Left ventricle myocardium inferior (tissue), 1 donor: ENCODE data around the gene PPP6R3. TPM values are rescaled to one million over a fixed set of nuclear protein-coding genes. Genes with fewer than 3 reads are reported as not detected.
"Not testable (repeated sequence)": the region's sequence is repeated elsewhere in the genome, so short reads cannot be mapped to it uniquely, and the experiment has no call there.

Experiments used
- DNase-seq: peaks from one replicate; pipeline ENCODE4 v3.0.0-alpha.2; 2020
- H3K27ac ChIP-seq: fragments of 200-600 bp; replicated peaks from 2 replicates; pipeline ENCODE4 v1.8.0; 2021
- H3K27me3 ChIP-seq: fragments of 200-600 bp; 2 replicates; pipeline ENCODE4 v1.8.0; 2021; ENCODE audit warnings: low read depth
- H3K36me3 ChIP-seq: fragments of 200-600 bp; 2 replicates; pipeline ENCODE4 v1.8.0; 2021
- H3K4me1 ChIP-seq: fragments of 200-600 bp; 2 replicates; pipeline ENCODE4 v1.8.0; 2021
- H3K4me3 ChIP-seq: fragments of 200-600 bp; 2 replicates; pipeline ENCODE4 v1.8.0; 2021; ENCODE audit warnings: mild to moderate bottlenecking, moderate library complexity
- H3K9me3 ChIP-seq: fragments of 200-600 bp; replicated peaks from 2 replicates; pipeline ENCODE4 v1.8.0; 2021
- CTCF ChIP-seq: fragments of 200-600 bp; IDR thresholded peaks from 2 replicates; pipeline ENCODE4 v1.8.0; 2021; ENCODE audit warnings: antibody characterized with exemption, mild to moderate bottlenecking, borderline replicate concordance
- intact Hi-C: fragments of 100-400 bp; cut with micrococcal nuclease; formaldehyde crosslinking; loops from one replicate; pipeline ENCODE4 v1.11.0; 2022
- total RNA-seq: library from RNA; stranded (reverse); fragmentation: NEBNext Ultra II Directional; extraction: Animal tissue kit (Norgen Biotek cat#: 25700); gene quantifications from one replicate; pipeline ENCODE4 v1.2.1, GENCODE V29; 2021
- donor health status: DM: no; HTN: yes; CAD: no; lungs with severe emphysema.

Gene PPP6R3
- total RNA-seq, 1 donor from 2014 or later, result 78.8 TPM

- H3K27me3 ChIP-seq, result no peaks in the 10 kb centered on the region
- no peak for TF ChIP-seq CTCF
- DNase-seq, result no peak
- no peak overlapping the region for H3K4me3 ChIP-seq
- no peaks in the 10 kb centered on the region for H3K9me3 ChIP-seq
- H3K36me3 ChIP-seq, result peaks cover 5% of the 10 kb centered on the region
- intact Hi-C loops, result no loop called here
- no peak overlapping the region for H3K27ac ChIP-seq
- peaks cover 5% of the 10 kb centered on the region for H3K4me1 ChIP-seq
Measured at GRCh38 chr11:68454767-68455166, 5.8 kb upstream of the PPP6R3 start.

- intact Hi-C loops, result no loop called here
- H3K27ac ChIP-seq, result no peak overlapping the region
- H3K27me3 ChIP-seq, result no peaks in the 10 kb centered on the region
- TF ChIP-seq CTCF, result no peak
- H3K4me3 ChIP-seq, result no peak overlapping the region
- no peak for DNase-seq
- no peaks in the 10 kb centered on the region for H3K9me3 ChIP-seq
- H3K4me1 ChIP-seq, result peaks cover 7% of the 10 kb centered on the region
- H3K36me3 ChIP-seq, result no peaks in the 10 kb centered on the region
Measured at GRCh38 chr11:68455485-68455884, 5.1 kb upstream of the PPP6R3 start.

GRCh38 chr11:68457216-68457897 lies 3.2 kb upstream of the PPP6R3 start:
- intact Hi-C loops, result no loop called here
- no peak for TF ChIP-seq CTCF
- Histone ChIP-seq H3K9me3 (no peaks in the 10 kb centered on the region), H3K4me1 (peaks cover 23% of the 10 kb centered on the region), H3K4me3 (no peak overlapping the region), H3K36me3 (no peaks in the 10 kb centered on the region), H3K27ac (no peak overlapping the region), H3K27me3 (no peaks in the 10 kb centered on the region)
- no peak for DNase-seq

GRCh38 chr11:68457898-68458249 lies 2.7 kb upstream of the PPP6R3 start:
- Histone ChIP-seq H3K4me3 (no peak overlapping the region), H3K36me3 (no peaks in the 10 kb centered on the region), H3K4me1 (peaks cover 28% of the 10 kb centered on the region), H3K9me3 (no peaks in the 10 kb centered on the region), H3K27me3 (no peaks in the 10 kb centered on the region), H3K27ac (no peak overlapping the region)
- no peak for TF ChIP-seq CTCF
- intact Hi-C loops, result no loop called here
- no peak for DNase-seq

GRCh38 chr11:68458340-68458739 lies 2.2 kb upstream of the PPP6R3 start:
- H3K27ac ChIP-seq, H3K9me3 ChIP-seq, H3K4me3 ChIP-seq, H3K36me3 ChIP-seq, DNase-seq, H3K27me3 ChIP-seq, intact Hi-C loops: not testable (repeated sequence)
- H3K4me1 ChIP-seq, result peaks cover 33% of the 10 kb centered on the region

GRCh38 chr11:68459886-68460740 lies 439 bp upstream of the PPP6R3 start:
- Histone ChIP-seq H3K4me1 (peaks cover 51% of the 10 kb centered on the region), H3K36me3 (no peaks in the 10 kb centered on the region), H3K4me3 (peak overlapping the region; percentile 96), H3K9me3 (no peaks in the 10 kb centered on the region), H3K27ac (peak overlapping the region; percentile 99), H3K27me3 (no peaks in the 10 kb centered on the region)
- intact Hi-C loops, result loop anchor here (10.0 kb wide), 2 partner anchors 85 to 125 kb away; no protein-coding TSS in a partner anchor
- peak; percentile 97 for DNase-seq
- TF ChIP-seq CTCF, result no peak
